COLO668 (cell line): Measurements from ENCODE around the gene MARK3.

Source experiments
- DNase-seq: peaks from one replicate; lab custom pipeline; 2025; ENCODE audit not compliant: unreplicated experiment; lab: John Stamatoyannopoulos, UW

The MARK3 gene

DNA sequence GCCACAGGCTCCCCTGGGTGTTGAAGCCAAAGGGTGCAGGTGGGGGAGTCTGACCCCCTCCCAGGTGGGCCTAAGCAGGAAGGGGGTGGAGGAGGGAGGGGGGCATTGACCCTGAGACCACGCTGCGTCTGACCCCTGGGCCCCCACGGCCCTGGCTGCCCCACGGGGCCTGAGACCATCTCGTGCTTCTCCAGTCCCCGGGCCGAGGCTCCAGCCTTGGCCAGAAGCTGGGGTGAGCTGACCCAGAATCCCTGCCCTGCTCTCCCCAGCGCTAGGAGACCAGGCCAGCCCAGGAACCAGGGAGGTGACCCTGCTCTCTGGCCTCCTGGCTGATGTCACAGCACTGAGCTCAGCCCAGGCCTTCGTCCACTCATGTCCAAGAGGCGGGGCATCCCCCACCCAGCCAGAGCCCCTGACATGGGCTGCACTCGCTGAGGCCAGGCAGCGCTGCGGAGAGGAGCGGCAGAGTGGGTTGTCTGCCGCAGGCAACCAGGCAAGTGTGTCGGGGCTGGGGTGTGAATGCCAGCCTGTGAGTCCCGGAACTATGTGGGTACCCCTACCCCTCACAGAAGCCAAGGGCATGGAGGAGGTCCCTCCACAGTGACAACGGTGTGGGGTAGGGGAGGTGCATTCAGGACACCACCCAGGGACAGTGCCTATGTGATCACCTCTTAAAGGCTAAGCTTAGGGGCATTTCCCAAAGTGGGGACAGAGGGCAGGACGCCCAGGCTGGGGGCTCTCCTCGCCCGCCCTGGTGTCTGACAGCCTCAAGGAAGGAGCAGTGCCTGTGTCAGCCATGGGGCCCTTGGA is 150.1 kb downstream of the MARK3 start:
- no peak for DNase-seq

DNA sequence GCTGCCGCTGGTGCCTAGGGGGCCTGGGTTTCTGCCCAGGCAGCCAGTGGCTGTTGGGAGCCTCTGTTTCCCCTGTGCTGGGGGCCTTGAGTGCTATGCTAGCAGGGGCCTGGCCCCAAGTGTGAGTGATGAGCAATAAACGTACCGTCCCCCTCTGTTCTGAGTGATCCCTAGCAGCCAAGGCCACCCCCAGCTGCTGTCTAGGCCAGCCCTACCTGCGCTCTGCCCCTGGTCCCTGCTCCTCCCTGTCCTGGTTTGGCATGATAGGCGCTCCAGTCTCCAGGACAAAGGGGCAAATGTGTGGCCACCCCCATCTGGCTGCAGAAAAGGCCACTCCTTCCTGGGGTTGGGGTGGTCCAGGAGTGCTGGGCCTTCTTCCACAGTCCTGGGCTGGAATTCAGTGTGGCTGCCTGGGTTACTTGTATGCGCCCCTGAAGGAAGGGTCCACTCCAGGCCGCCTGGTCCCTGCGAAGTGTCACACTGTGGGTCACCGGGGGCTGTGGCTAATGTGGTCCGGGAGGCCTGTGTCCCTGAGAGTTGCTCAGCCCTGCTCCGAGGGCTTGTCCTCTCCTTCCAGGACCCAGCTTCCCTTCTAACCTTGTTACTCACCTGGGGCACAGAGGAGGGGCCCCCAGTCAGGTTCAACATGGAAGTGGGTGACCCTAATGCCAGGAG is 150.8 kb downstream of the MARK3 start:
- DNase-seq = no peak

- DNase-seq = no peak
Measured at GRCh38 chr14:103536693-103537092, 151.5 kb downstream of the MARK3 start.

DNA sequence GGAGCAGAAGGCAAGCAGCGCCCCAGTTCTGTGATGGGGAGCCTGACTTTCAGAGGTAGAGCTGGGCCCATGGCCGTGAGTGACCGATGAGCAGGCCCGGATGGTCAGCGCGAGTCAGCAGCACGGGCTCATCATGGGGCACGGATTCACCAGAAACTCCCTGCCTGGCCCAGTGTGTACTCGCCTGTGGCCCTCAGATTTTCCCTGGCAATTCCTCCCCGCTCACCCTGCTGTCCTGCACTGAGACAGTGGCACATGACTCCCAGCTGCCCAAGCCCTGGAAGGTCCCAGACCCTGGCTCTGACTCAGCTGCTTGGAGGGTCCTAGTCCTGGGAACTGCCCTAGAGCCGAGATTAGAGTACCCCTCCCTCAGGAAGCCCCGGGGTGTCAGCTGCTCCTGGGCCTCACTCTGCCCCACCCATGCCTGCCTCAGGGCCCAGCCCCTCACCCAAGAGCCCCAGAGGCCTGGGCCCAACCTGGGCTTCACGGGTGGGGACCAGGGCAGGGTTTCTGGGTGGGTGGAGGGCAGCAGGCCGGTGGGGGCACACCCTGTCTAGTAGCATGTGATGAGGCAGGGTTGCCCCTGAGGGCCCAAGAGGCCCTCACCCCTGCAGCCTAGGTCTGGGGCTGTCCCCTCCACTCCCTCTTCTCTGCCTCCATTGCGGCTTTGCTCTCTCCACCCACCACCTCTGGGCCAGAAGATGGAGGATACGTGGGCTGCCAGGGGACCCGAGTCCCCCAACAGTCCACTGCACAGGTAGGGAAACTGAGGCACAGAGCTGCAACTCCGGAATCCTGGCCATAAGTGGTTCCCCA is 152.2 kb downstream of the MARK3 start:
- no peak for DNase-seq

GRCh38 chr14:103538291-103539055 is 153.3 kb downstream of the MARK3 start:
- DNase-seq = no peak

- peak; percentile 45 for DNase-seq
Measured at GRCh38 chr14:103539056-103539825, 154.0 kb downstream of the MARK3 start.

GRCh38 chr14:103540821-103541708 is 155.8 kb downstream of the MARK3 start:
- DNase-seq = peak; percentile 43

- DNase-seq = no peak
Measured at GRCh38 chr14:103541709-103542604, 156.7 kb downstream of the MARK3 start.

DNA sequence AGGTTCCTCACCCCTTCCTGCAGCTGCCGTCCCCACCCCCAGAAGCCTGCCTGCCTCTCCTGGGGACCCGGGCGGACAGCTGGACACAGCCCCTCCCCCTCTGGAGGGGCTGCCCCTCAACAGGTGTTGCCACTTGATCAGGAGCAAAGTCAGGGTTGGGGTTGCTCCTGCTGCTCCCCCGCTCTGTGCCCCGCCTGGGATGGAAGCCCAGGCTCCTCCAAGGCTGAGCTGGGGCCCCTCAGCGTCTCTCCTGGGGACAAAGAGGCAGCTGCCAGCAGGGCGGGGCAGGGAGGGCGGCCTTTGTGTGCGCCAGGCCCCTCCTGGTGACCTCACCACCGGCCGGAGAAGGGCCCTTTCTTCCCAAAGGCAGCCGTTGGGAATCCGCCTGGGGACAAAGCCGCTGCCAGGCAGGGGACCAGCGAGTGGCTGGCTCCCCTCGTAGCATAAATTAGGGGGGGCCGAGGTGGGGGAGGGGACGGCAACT is 157.4 kb downstream of the MARK3 start:
- DNase-seq = peak; percentile 93

- no peak for DNase-seq
Measured at GRCh38 chr14:103543140-103543539, 157.9 kb downstream of the MARK3 start.

- DNase-seq = no peak
Measured at GRCh38 chr14:103543721-103544387, 158.6 kb downstream of the MARK3 start.

DNA sequence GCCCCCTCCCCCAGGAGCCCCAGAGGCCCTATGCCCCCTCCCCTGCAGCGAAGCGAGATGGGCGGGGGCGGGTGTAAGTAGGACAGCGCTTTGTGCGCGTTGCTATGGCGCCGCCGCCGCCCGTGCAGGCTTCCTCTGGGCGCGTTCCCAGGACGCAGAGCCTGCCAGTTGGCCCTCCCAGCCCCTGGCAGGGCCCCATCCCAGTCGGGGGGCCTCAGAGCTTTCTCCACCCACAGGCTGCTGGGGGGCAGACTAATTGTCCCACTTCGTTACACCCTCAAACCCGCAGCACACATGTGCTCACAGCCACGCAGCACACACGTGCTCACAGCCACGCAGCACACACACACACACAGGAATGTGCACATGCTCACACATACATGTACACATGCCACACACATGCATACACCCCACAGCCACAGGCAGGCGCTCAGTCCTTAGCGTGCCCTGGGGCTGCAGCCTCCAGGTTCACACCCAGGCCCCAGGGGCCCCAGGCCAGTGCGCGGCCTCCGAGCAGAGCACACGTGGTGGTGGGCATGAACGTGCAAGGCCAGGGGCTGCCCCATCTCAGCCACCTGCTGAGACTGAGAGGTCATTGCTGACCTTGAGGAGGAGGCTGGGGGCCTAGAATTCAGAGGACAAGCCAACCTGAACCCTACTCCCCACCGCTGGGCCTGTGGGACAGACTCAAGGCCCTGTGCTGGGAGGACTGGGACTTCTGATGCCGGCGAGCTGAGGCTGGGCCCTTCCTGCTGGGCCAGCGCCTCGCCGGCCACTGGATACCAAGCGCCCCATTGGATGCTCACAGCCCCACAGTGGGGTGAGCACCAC is 159.4 kb downstream of the MARK3 start:
- no peak for DNase-seq

DNA sequence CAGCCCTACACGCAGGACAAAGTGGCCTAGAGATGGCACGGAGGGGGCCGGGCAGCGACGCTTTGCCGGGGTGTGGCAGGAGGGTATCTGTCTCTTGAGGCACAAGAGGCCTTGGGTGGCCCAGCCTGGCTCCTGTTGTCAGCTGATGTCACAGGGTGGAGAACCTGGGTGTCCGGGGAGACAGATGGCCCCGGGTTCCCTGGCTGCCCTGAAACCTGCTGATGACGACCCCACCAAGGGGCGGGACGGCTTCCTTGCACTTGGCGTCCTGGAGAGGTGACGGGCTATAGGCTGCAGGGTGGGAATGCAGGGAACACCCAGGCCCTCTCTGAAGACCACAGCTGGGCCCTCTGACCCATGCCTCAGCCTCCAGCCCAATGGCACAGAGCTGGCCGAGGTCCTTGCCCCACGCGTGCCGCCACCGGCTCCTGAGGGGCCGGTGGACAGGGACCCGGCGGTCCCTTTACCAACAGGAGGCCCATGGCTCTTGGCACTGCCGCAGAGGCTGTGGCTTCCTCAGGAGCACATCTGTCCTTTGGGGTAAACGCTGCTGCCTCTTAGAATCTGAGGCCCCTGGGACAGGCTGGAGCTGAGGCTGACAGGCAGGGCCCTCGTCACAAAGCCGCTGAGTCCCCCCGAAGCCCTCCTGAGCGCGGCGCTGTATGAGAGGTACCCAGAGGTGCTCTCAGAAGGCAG is 160.2 kb downstream of the MARK3 start:
- DNase-seq = no peak

DNA sequence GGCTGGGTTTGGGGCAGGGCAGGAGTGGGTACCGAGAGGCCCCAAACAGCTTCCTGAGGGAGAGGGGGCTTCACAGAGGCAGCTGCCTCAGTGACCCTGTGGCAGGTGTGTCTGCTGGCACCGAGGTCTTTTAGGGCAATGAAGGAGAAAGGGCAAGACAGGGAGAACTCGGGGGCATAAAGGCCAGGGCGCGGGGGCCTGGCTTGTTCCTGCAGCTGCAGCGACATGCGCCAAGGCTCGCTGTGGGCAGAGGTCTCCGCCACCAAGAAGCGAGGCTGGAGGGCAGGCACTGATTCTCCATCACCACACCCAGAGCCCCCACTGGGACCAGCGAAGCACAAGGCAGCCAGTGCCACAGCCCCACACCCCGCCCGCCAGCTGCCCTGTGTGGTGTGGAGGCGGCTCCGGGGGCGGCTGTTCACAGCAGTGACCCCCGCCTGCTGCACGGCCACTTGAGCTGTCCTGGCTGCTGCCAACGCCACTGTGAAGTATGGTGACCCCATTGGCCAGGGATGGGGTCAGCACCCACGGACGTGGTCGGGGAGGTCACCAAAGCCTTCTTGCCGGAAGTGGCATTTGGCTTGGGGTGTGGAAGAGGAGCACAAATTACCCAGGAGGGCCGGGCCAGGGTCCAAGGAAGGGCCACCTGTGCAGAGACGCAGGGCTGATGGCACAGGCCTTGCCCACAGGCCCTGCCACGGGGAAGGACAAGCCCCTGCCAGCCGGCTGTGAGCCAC is 160.9 kb downstream of the MARK3 start:
- no peak for DNase-seq
